NCI-H146 treated with DMSO at 0.1 percent for 48 hours (cell line): Measurements from ENCODE around the gene ST3GAL3.
"Not testable (repeated sequence)": the region's sequence is repeated elsewhere in the genome, so short reads cannot be mapped to it uniquely, and the experiment has no call there.

Source experiments
- DNase-seq: peaks from one replicate; lab custom pipeline; 2025; ENCODE audit not compliant: unreplicated experiment; lab: John Stamatoyannopoulos, UW

Gene ST3GAL3

GRCh38 chr1:43753422-43753821 lies 46.1 kb downstream of the ST3GAL3 start:
- DNase-seq = no peak

GRCh38 chr1:43754892-43755291 lies 47.6 kb downstream of the ST3GAL3 start:
- no peak for DNase-seq

- DNase-seq = no peak
These were observed 50.2 kb downstream of the ST3GAL3 start for GRCh38 chr1:43757343-43758053.

GRCh38 chr1:43760745-43761317 lies 53.5 kb downstream of the ST3GAL3 start:
- no peak for DNase-seq

- peak; percentile 57 for DNase-seq
These were observed 56.2 kb downstream of the ST3GAL3 start for GRCh38 chr1:43763497-43763973.

GRCh38 chr1:43764581-43764980 lies 57.2 kb downstream of the ST3GAL3 start:
- no peak for DNase-seq

GRCh38 chr1:43766086-43766784 lies 58.9 kb downstream of the ST3GAL3 start:
- DNase-seq = no peak

- DNase-seq = no peak
These were observed 59.6 kb downstream of the ST3GAL3 start for GRCh38 chr1:43766818-43767525.

- no peak for DNase-seq
These were observed 60.8 kb downstream of the ST3GAL3 start for GRCh38 chr1:43768168-43768567.

- no peak for DNase-seq
These were observed 62.1 kb downstream of the ST3GAL3 start for GRCh38 chr1:43769350-43769908.

GRCh38 chr1:43770111-43770510 lies 62.8 kb downstream of the ST3GAL3 start:
- DNase-seq = no peak

GRCh38 chr1:43772978-43773377 lies 65.6 kb downstream of the ST3GAL3 start:
- DNase-seq = no peak

GRCh38 chr1:43773821-43774220 lies 66.5 kb downstream of the ST3GAL3 start:
- no peak for DNase-seq

- DNase-seq = no peak
These were observed 67.0 kb downstream of the ST3GAL3 start for GRCh38 chr1:43774359-43774758.

- DNase-seq = no peak
These were observed 68.9 kb downstream of the ST3GAL3 start for GRCh38 chr1:43776043-43776761.

- not testable (repeated sequence) for DNase-seq
These were observed 70.6 kb downstream of the ST3GAL3 start for GRCh38 chr1:43777916-43778315.

- DNase-seq = no peak
These were observed 71.9 kb downstream of the ST3GAL3 start for GRCh38 chr1:43779266-43779665.

GRCh38 chr1:43779805-43780403 lies 72.6 kb downstream of the ST3GAL3 start:
- DNase-seq = no peak

GRCh38 chr1:43781574-43781973 lies 74.2 kb downstream of the ST3GAL3 start:
- DNase-seq = no peak

- DNase-seq = no peak
These were observed 75.8 kb downstream of the ST3GAL3 start for GRCh38 chr1:43783096-43783670.
